Endothelial cell (in vitro differentiated cells): ENCODE measurements around the gene FAM120A. TPM values are rescaled to one million over a fixed set of nuclear protein-coding genes. Genes with fewer than 3 reads are reported as not detected.

Experiments
- DNase-seq: peaks from one replicate; pipeline ENCODE4 v3.0.0; 2021; ENCODE audit warnings: low spot score
- H3K27ac Mint-ChIP-seq: one replicate; pipeline ENCODE4 v1.8.0; 2021; ENCODE audit warnings: mixed read lengths, inconsistent platforms; ENCODE audit not compliant: unreplicated experiment
- H3K27me3 Mint-ChIP-seq: one replicate; pipeline ENCODE4 v1.8.0; 2021; ENCODE audit warnings: mild to moderate bottlenecking, moderate library complexity, mixed read lengths, inconsistent platforms; ENCODE audit not compliant: unreplicated experiment
- H3K36me3 Mint-ChIP-seq: one replicate; pipeline ENCODE4 v1.8.0; 2021; ENCODE audit warnings: mild to moderate bottlenecking, low read depth, mixed read lengths, inconsistent platforms; ENCODE audit not compliant: unreplicated experiment
- H3K4me1 Mint-ChIP-seq: one replicate; pipeline ENCODE4 v1.8.0; 2021; ENCODE audit warnings: mild to moderate bottlenecking, mixed read lengths, inconsistent platforms; ENCODE audit not compliant: unreplicated experiment
- H3K4me3 Mint-ChIP-seq: one replicate; pipeline ENCODE4 v1.8.0; 2021; ENCODE audit warnings: mild to moderate bottlenecking, mixed read lengths, inconsistent platforms; ENCODE audit not compliant: unreplicated experiment
- H3K9me3 Mint-ChIP-seq: one replicate; pipeline ENCODE4 v1.8.0; 2021; ENCODE audit warnings: mixed read lengths, inconsistent platforms; ENCODE audit not compliant: unreplicated experiment
- total RNA-seq: library from RNA; stranded (reverse); fragmentation: NEBNext Ultra II Directional; extraction: Animal tissue kit (Norgen Biotek cat#: 25700); gene quantifications from one replicate; pipeline ENCODE4 v1.2.1, GENCODE V29; 2021; ENCODE audit not compliant: unreplicated experiment
- TF ChIP-seq, protein P1 (sequence below): fragments of 200-600 bp; sonication (generic); IDR thresholded peaks from one replicate; pipeline ENCODE4 v1.5.0; 2021; ENCODE audit warnings: antibody characterized with exemption; ENCODE audit not compliant: unreplicated experiment

Gene FAM120A
- total RNA-seq, 1 donor from 2014 or later, result 56.1 TPM

DNA sequence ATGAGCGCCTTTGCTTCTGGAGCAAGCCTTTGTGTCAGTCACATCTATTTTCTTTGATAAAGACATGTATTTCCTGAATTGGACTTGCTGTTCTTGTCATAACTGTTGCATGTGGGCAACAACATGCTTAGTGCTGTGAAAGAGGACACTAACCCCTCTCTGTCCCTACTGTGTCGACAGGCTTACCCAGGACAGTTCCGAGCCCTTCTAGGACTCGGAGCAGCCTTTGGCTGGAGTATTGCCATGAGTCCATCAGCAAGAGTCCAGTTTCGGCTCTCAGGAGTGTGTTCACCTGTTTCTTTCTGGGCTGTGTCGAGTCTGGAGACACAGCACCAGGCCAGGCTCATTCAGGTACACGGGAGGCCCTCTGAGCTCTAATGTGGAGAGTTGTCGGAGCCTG lies 88.8 kb downstream of the FAM120A start:
- Mint-ChIP-seq H3K4me3 (no peak overlapping the region), H3K36me3 (peaks cover 15% of the 10 kb centered on the region), H3K27ac (no peak overlapping the region), H3K4me1 (peaks cover 7% of the 10 kb centered on the region), H3K9me3 (no peaks in the 10 kb centered on the region), H3K27me3 (peaks cover 4% of the 10 kb centered on the region)
- DNase-seq, result no peak
- TF ChIP-seq, protein P1, sequence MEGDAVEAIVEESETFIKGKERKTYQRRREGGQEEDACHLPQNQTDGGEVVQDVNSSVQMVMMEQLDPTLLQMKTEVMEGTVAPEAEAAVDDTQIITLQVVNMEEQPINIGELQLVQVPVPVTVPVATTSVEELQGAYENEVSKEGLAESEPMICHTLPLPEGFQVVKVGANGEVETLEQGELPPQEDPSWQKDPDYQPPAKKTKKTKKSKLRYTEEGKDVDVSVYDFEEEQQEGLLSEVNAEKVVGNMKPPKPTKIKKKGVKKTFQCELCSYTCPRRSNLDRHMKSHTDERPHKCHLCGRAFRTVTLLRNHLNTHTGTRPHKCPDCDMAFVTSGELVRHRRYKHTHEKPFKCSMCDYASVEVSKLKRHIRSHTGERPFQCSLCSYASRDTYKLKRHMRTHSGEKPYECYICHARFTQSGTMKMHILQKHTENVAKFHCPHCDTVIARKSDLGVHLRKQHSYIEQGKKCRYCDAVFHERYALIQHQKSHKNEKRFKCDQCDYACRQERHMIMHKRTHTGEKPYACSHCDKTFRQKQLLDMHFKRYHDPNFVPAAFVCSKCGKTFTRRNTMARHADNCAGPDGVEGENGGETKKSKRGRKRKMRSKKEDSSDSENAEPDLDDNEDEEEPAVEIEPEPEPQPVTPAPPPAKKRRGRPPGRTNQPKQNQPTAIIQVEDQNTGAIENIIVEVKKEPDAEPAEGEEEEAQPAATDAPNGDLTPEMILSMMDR, result no peak

DNA sequence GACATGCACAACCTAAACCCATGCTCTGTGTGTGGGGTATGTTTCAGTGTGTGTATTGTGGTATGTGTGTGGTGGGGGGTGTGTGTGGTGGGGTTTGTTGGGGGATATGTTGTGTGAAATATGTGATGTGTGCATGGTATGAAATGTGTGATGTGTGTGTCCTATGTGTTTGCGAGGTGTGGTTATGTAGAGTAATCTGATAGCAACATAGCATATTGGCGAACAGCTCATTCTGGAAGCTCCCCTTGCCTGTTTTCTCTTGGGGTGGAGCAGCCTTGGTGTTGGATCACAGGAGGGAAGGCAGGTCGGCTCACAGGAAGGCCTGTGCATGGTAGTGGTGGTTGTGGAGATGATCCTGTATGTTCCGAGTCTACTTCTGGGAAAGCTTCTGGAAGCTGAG lies 89.5 kb downstream of the FAM120A start:
- Mint-ChIP-seq H3K27me3 (peaks cover 4% of the 10 kb centered on the region), H3K36me3 (peaks cover 15% of the 10 kb centered on the region), H3K27ac (no peak overlapping the region), H3K4me1 (peaks cover 7% of the 10 kb centered on the region), H3K4me3 (no peak overlapping the region), H3K9me3 (no peaks in the 10 kb centered on the region)
- TF ChIP-seq, protein P1, result no peak
- no peak for DNase-seq

DNA sequence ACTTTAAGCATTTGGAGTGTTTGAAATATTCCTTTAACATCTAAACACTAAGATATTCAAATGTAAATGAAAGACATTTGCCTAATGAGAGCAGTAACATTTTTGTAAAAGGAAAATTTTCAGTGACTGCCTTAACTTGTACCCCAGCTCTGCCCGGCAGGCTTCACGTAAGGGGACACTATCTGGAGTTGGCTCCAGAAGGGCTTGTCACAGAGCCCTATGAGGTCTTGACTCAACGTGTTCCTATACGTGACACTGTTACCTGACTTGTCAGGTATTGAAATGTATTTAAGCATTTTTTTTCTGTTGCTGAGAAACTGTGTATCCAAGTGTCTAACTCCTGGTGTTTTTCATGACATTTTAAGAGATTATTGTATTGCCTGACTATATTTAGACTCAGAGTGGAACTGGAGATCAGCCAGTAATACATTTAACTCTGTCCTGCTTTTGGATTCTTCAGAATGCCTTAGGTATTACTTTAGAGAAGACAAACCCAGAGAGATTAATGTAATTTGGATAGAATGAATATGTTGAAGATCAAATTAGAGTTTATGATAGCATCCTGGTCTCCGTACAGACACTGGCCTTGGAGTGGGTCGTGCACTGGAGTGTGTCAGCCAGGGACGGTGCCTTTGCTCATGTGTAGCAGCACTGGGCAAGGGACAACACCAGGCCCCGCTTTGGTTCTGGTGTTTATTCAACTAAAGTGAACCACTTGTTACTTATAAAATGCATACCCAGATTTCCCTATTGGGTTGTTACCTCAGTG lies 90.3 kb downstream of the FAM120A start:
- TF ChIP-seq, protein P1, result no peak
- peaks cover 4% of the 10 kb centered on the region for H3K27me3 Mint-ChIP-seq
- no peak for DNase-seq
- H3K36me3 Mint-ChIP-seq, result peaks cover 16% of the 10 kb centered on the region
- no peaks in the 10 kb centered on the region for H3K9me3 Mint-ChIP-seq
- H3K27ac Mint-ChIP-seq, result no peak overlapping the region
- H3K4me1 Mint-ChIP-seq, result peaks cover 7% of the 10 kb centered on the region
- no peak overlapping the region for H3K4me3 Mint-ChIP-seq

DNA sequence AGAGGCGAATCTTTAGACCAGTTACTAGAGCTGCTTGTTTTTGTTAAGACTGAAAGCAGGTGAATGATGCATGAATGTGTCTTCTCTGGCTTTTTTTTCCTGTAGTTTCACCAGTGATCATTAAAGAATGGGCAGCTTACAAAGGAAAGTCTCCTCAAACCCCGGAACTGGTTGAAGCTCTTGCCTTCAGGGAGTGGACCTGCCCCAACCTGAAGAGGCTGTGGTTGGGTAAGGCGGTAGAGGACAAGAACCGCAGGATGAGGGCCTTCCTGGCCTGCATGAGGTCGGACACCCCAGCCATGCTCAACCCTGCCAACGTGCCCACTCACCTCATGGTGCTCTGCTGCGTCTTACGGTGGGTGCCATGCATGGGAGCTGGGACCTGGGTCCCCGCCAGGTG lies 91.6 kb downstream of the FAM120A start:
- DNase-seq, result no peak
- H3K9me3 Mint-ChIP-seq, result no peaks in the 10 kb centered on the region
- H3K4me1 Mint-ChIP-seq, result peaks cover 7% of the 10 kb centered on the region
- peaks cover 19% of the 10 kb centered on the region for H3K36me3 Mint-ChIP-seq
- H3K27me3 Mint-ChIP-seq, result peaks cover 4% of the 10 kb centered on the region
- no peak overlapping the region for H3K4me3 Mint-ChIP-seq
- TF ChIP-seq, protein P1, result no peak
- H3K27ac Mint-ChIP-seq, result no peak overlapping the region

DNA sequence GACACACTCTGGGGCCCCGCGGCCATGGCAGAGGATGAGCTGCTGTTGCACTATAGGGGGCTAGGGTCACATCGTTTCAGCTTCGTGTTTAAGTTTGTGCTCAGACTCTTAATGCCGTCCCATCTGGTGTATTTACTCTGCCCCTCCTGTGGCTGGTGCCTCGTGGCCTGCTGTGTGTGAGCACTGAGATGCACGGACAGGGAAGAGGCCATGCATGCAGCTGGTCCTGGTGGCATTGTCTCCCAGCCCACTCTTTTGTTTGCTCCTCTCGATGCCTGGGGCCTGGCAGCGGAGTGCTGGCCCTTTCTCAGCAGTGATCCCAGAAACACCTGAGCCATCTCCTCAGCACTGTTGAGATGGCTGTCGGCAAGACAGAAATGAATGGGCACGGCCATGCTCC lies 94.9 kb downstream of the FAM120A start:
- Mint-ChIP-seq H3K4me1 (no peaks in the 10 kb centered on the region), H3K27ac (no peak overlapping the region), H3K9me3 (no peaks in the 10 kb centered on the region), H3K36me3 (peaks cover 14% of the 10 kb centered on the region), H3K4me3 (no peak overlapping the region), H3K27me3 (no peaks in the 10 kb centered on the region)
- DNase-seq, result no peak
- TF ChIP-seq, protein P1, result no peak
